ENCODE measurements around the gene SLC9B1.
"Not testable (repeated sequence)": the region's sequence is repeated elsewhere in the genome, so short reads cannot be mapped to it uniquely, and the experiment has no call there.

SLC9B1 gene

GRCh38 chr4:102881343-102881742 is 138.2 kb downstream of the SLC9B1 start:
- Histone ChIP-seq H3K27ac (ENCODE audit: insufficient read depth, low read depth, low read length, poor library complexity, severe bottlenecking) (no peak overlapping the region), H3K27me3 (ENCODE audit: control insufficient read depth, insufficient read depth, low read length, poor library complexity, severe bottlenecking) (no peaks in the 10 kb centered on the region), H3K9me3 (ENCODE audit: control insufficient read depth, low read length) (no peaks in the 10 kb centered on the region), H3K4me1 (ENCODE audit: control insufficient read depth, insufficient read depth, low read length) (no peaks in the 10 kb centered on the region), H3K4me3 (ENCODE audit: insufficient read depth, low read depth, low read length) (no peak overlapping the region), H3K36me3 (ENCODE audit: control insufficient read depth, insufficient read depth, low read length) (peaks cover 17% of the 10 kb centered on the region)
- 100% methylated on average over 1 of the region's 1 CpG; no CpG with 5 or more reads in 1 of the 2 experiments for WGBS, 2 experiments

GRCh38 chr4:102878901-102879300 is 140.6 kb downstream of the SLC9B1 start:
- 84 to 97% methylated on average over 2 to 3 of the region's 3 CpGs for WGBS, 2 experiments

GRCh38 chr4:102878349-102878748 is 141.2 kb downstream of the SLC9B1 start:
- H3K27me3 ChIP-seq (ENCODE audit: control insufficient read depth, insufficient read depth, low read length, poor library complexity, severe bottlenecking); H3K9me3 ChIP-seq (ENCODE audit: control insufficient read depth, low read length); H3K27ac ChIP-seq (ENCODE audit: insufficient read depth, low read depth, low read length, poor library complexity, severe bottlenecking); H3K4me3 ChIP-seq (ENCODE audit: insufficient read depth, low read depth, low read length); H3K4me1 ChIP-seq (ENCODE audit: control insufficient read depth, insufficient read depth, low read length): not testable (repeated sequence)
- H3K36me3 ChIP-seq (ENCODE audit: control insufficient read depth, insufficient read depth, low read length): peaks cover 26% of the 10 kb centered on the region
- WGBS, 2 experiments: 64 to 67% methylated on average over 4 of the region's 4 CpGs

More at GRCh38 chr4:102878901-102879300, 140.6 kb downstream of the SLC9B1 start:
- Histone ChIP-seq H3K27me3 (ENCODE audit: control insufficient read depth, insufficient read depth, low read length, poor library complexity, severe bottlenecking) (no peaks in the 10 kb centered on the region), H3K36me3 (ENCODE audit: control insufficient read depth, insufficient read depth, low read length) (peaks cover 26% of the 10 kb centered on the region), H3K4me1 (ENCODE audit: control insufficient read depth, insufficient read depth, low read length) (no peaks in the 10 kb centered on the region), H3K4me3 (ENCODE audit: insufficient read depth, low read depth, low read length) (no peak overlapping the region), H3K9me3 (ENCODE audit: control insufficient read depth, low read length) (no peaks in the 10 kb centered on the region), H3K27ac (ENCODE audit: insufficient read depth, low read depth, low read length, poor library complexity, severe bottlenecking) (no peak overlapping the region)

GRCh38 chr4:102877477-102878106 is 141.9 kb downstream of the SLC9B1 start:
- not testable (repeated sequence) for H3K27me3 ChIP-seq (ENCODE audit: control insufficient read depth, insufficient read depth, low read length, poor library complexity, severe bottlenecking); H3K4me3 ChIP-seq (ENCODE audit: insufficient read depth, low read depth, low read length); H3K9me3 ChIP-seq (ENCODE audit: control insufficient read depth, low read length); H3K4me1 ChIP-seq (ENCODE audit: control insufficient read depth, insufficient read depth, low read length); H3K27ac ChIP-seq (ENCODE audit: insufficient read depth, low read depth, low read length, poor library complexity, severe bottlenecking)
- peaks cover 29% of the 10 kb centered on the region for H3K36me3 ChIP-seq (ENCODE audit: control insufficient read depth, insufficient read depth, low read length)
- WGBS, 2 experiments: 97 to 98% methylated on average over 3 of the region's 3 CpGs

GRCh38 chr4:102871772-102872171 is 147.7 kb downstream of the SLC9B1 start:
- Histone ChIP-seq H3K27ac (ENCODE audit: insufficient read depth, low read depth, low read length, poor library complexity, severe bottlenecking) (no peak overlapping the region), H3K36me3 (ENCODE audit: control insufficient read depth, insufficient read depth, low read length) (peaks cover 16% of the 10 kb centered on the region), H3K4me1 (ENCODE audit: control insufficient read depth, insufficient read depth, low read length) (no peaks in the 10 kb centered on the region), H3K9me3 (ENCODE audit: control insufficient read depth, low read length) (no peaks in the 10 kb centered on the region), H3K27me3 (ENCODE audit: control insufficient read depth, insufficient read depth, low read length, poor library complexity, severe bottlenecking) (no peaks in the 10 kb centered on the region), H3K4me3 (ENCODE audit: insufficient read depth, low read depth, low read length) (no peak overlapping the region)
- WGBS, 2 experiments: 92 to 96% methylated on average over 1 to 2 of the region's 2 CpGs

GRCh38 chr4:102869569-102870197 is 149.8 kb downstream of the SLC9B1 start:
- Histone ChIP-seq H3K27me3 (ENCODE audit: control insufficient read depth, insufficient read depth, low read length, poor library complexity, severe bottlenecking) (no peaks in the 10 kb centered on the region), H3K9me3 (ENCODE audit: control insufficient read depth, low read length) (no peaks in the 10 kb centered on the region), H3K4me1 (ENCODE audit: control insufficient read depth, insufficient read depth, low read length) (peaks cover 3% of the 10 kb centered on the region), H3K4me3 (ENCODE audit: insufficient read depth, low read depth, low read length) (peak overlapping the region; percentile 79), H3K27ac (ENCODE audit: insufficient read depth, low read depth, low read length, poor library complexity, severe bottlenecking) (peak overlapping the region; percentile 98), H3K36me3 (ENCODE audit: control insufficient read depth, insufficient read depth, low read length) (peaks cover 3% of the 10 kb centered on the region)
- WGBS, 2 experiments: 11 to 12% methylated on average over 13 to 18 of the region's 19 CpGs

- Histone ChIP-seq H3K27ac (ENCODE audit: insufficient read depth, low read depth, low read length, poor library complexity, severe bottlenecking) (peak within 1 kb of the TSS; percentile 98), H3K27me3 (ENCODE audit: control insufficient read depth, insufficient read depth, low read length, poor library complexity, severe bottlenecking) (no peaks in the 10 kb centered on the region), H3K4me3 (ENCODE audit: insufficient read depth, low read depth, low read length) (peak within 1 kb of the TSS; percentile 79), H3K36me3 (ENCODE audit: control insufficient read depth, insufficient read depth, low read length) (peaks cover 3% of the 10 kb centered on the region), H3K4me1 (ENCODE audit: control insufficient read depth, insufficient read depth, low read length) (peaks cover 3% of the 10 kb centered on the region), H3K9me3 (ENCODE audit: control insufficient read depth, low read length) (no peaks in the 10 kb centered on the region)
- WGBS, 2 experiments: 0% methylated on average over 71 of the region's 71 CpGs
Measured at GRCh38 chr4:102868781-102869568, 150.5 kb downstream of the SLC9B1 start, which contains the start of gene CISD2. TSS of gene CISD2 (plus strand) at chr4:102868992. CDS start at chr4:102869085, 93 bp downstream.

GRCh38 chr4:102868153-102868780 is 151.2 kb downstream of the SLC9B1 start:
- peak overlapping the region; percentile 98 for H3K27ac ChIP-seq (ENCODE audit: insufficient read depth, low read depth, low read length, poor library complexity, severe bottlenecking)
- H3K27me3 ChIP-seq (ENCODE audit: control insufficient read depth, insufficient read depth, low read length, poor library complexity, severe bottlenecking): no peaks in the 10 kb centered on the region
- 41 to 47% methylated on average over 23 of the region's 23 CpGs for WGBS, 2 experiments
- peak overlapping the region; percentile 79 for H3K4me3 ChIP-seq (ENCODE audit: insufficient read depth, low read depth, low read length)
- peaks cover 3% of the 10 kb centered on the region for H3K4me1 ChIP-seq (ENCODE audit: control insufficient read depth, insufficient read depth, low read length)
- no peaks in the 10 kb centered on the region for H3K9me3 ChIP-seq (ENCODE audit: control insufficient read depth, low read length)
- peaks cover 3% of the 10 kb centered on the region for H3K36me3 ChIP-seq (ENCODE audit: control insufficient read depth, insufficient read depth, low read length)

GRCh38 chr4:102867278-102868152 is 152.0 kb downstream of the SLC9B1 start:
- H3K27ac ChIP-seq (ENCODE audit: insufficient read depth, low read depth, low read length, poor library complexity, severe bottlenecking): peak overlapping the region; percentile 98
- no peaks in the 10 kb centered on the region for H3K27me3 ChIP-seq (ENCODE audit: control insufficient read depth, insufficient read depth, low read length, poor library complexity, severe bottlenecking)
- peaks cover 3% of the 10 kb centered on the region for H3K4me1 ChIP-seq (ENCODE audit: control insufficient read depth, insufficient read depth, low read length)
- H3K9me3 ChIP-seq (ENCODE audit: control insufficient read depth, low read length): no peaks in the 10 kb centered on the region
- WGBS, 2 experiments: 85 to 86% methylated on average over 10 to 11 of the region's 12 CpGs
- no peaks in the 10 kb centered on the region for H3K36me3 ChIP-seq (ENCODE audit: control insufficient read depth, insufficient read depth, low read length)
- H3K4me3 ChIP-seq (ENCODE audit: insufficient read depth, low read depth, low read length): peak overlapping the region; percentile 79
